HG03442 (cell line): Measurements from ENCODE around the gene CCDC80.
A peak's percentile ranks its signal among the peaks of the same experiment; 100 is the strongest.
"Not testable (repeated sequence)": the region's sequence is repeated elsewhere in the genome, so short reads cannot be mapped to it uniquely, and the experiment has no call there.

Source experiments
- ATAC-seq: cut with Tn5 transposase; IDR thresholded peaks from one replicate; pipeline ENCODE4 v1.9.1; 2021; ENCODE audit warnings: mild to moderate bottlenecking, moderate library complexity; ENCODE audit not compliant: unreplicated experiment

CCDC80 gene

DNA sequence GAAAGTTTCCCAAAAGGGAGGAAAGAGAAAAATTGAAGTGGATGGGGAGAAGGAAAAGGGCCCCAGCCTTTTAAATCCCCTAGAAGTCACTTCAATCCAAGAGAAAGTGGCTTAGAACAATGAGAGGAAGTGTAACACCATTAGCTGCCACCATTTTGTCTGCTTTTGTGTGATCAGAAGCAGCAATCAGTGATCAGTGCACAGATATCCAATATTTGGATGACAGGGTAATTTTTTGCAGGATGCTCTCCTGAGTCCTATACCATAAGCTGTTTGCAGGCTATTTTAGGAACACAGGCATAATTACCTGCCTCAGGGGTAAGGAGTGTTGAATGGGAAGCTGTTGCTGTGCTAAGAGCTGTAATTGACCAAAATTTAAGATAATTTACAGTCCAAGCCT is 47.7 kb downstream of the CCDC80 start:
- no peak for ATAC-seq

DNA sequence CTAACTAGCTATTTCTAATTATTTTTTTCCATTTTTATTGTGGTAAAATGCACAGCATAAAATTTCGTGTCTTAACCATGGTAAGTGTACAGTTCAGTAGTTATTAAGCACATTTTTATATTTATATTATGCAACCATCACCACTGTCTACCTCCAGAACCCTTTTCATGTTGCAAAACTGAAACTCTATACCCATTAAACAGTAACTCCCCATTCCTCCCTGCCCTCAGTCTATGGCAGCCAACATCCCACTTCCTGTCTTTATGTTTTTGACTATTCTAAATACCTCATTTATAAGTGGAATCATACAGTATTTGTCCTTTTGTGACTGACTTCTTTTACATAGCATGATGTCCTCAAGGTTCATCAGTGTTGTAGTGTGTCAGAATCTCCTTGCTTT is 53.6 kb downstream of the CCDC80 start:
- no peak for ATAC-seq

DNA sequence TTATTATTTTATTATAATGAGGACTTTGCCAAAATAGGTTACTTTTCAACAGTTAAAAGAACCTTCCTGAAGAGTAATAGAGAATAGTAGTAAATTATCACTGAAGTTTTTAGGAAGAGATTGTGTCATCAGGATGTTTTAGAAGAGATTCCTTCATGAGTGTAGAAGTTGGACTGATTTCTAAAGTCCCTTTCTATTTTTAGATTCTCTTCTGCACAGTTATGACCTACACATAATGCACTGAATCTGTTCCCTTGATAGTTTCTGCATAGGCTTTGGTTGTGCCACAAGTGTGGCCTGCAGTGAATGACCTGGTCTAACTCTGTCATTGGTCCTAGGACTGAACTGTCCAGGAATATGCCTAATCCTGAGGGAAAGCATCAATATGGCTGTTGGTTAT is 55.2 kb downstream of the CCDC80 start:
- ATAC-seq = no peak

DNA sequence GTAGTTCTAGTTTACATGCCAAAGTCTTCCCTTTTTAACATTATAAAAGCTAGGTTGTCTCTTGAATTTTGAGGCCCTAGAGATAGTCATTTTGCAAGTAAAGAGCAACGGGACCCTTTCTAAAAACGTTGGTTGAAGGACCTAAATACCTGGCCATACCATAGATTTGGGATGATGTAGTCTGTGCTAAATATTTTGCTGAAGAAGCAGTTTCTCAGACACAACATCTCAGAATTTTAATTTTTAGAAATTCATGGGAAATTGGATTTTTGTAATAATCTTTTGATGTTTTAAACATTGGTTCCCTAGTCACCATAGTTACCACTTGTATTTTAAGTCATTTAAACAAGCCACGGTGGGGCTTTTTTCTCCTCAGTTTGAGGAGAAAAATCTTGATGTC is 57.8 kb downstream of the CCDC80 start:
- no peak for ATAC-seq

DNA sequence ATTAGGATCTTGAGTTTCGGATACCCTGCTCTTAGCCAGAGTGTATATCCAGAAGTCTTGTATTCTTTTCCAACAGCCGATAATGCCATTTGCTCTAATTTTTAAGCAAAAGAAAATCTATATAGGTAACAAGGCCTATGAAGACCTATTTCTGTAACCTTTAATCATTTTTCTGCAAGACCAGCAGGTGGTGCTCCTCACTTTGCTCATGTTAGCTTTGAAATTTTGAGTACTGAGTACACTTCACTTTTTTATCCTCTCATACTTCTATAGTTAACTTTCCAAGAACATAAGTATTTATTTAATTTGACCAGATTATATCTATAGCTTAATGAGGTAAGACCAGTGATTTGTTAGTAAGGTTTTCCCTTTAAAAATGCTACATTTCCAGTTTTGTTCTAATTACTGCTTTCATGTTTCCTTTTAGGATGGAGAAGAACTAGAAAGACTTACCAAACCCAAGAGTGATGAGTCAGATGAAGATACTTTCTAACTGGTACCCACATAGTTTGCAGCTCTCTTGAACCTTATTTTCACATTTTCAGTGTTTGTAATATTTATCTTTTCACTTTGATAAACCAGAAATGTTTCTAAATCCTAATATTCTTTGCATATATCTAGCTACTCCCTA is 58.6 kb downstream of the CCDC80 start:
- ATAC-seq = no peak

DNA sequence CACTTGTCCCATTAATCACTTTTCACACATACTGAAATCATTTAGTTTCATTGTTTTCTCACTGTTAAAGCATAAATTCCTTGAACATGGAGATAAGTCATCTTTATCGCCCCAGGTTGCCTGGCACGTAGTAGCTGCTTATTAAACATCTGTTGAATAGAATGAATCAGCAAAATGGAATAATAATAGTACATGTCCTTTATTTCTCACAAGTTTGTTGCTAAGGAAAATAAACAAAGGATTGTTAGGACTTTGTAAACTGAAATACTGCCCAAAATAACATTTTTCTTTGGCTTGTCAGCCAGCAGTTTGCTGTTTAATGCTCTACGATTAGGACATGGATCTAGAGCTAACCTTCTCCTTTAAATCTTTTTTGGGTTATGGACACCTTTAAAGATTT is 61.2 kb downstream of the CCDC80 start:
- no peak for ATAC-seq

DNA sequence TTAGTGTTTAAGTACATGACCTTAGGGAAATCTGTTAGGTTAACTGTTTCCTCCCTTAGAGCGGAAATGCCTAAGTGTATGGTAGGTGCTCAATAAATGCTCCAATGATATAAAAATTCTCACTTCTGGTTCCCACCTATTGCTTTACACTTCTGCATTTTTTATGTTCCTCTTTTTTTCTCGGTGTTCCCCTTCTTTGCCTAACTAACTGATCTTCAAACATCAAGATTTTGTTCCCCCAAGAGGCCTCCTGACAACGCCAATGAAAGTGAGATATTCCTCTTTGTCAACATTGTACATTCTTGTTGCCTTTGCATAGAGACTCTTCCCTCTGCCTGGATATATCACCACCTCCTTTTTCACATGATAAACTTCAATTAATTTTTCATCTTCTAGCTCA is 61.7 kb downstream of the CCDC80 start:
- ATAC-seq = no peak

DNA sequence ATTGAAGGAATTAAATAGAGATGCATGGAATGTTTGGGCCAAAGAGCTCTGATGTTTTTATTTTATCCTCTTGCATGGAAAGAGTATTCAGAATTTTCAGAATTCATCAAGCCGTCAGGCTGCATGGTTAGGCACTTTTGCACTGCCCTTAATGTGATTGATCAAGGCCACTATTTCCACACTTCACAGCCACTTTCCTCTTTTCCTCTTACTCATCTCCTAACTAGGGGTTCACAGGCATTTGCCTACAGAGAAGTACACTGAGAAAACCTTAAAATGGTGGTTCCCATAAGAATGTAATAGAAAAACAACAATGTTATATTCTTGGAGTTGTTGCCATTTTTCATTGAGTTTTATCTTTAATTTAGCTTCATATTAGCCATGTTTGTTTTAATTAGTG is 68.2 kb downstream of the CCDC80 start:
- no peak for ATAC-seq

DNA sequence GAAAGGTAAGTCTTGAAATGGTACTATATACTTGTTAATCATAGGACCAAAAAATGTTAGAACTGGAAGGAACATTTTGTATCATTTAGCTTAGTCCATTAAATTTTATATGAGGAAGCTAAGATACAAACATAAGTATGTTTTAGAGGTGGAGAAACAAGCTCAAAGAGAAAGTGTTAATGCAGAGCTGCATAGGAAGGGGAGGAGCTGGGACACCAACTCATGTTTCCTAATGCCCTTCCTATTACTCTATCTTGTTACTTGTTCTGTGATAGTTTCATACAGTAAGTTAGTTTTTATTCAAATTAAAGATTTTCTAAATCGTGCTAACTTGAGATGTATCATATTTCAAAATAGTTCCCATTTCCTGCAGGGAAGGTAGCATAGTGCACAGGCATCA is 71.7 kb downstream of the CCDC80 start:
- ATAC-seq = no peak

DNA sequence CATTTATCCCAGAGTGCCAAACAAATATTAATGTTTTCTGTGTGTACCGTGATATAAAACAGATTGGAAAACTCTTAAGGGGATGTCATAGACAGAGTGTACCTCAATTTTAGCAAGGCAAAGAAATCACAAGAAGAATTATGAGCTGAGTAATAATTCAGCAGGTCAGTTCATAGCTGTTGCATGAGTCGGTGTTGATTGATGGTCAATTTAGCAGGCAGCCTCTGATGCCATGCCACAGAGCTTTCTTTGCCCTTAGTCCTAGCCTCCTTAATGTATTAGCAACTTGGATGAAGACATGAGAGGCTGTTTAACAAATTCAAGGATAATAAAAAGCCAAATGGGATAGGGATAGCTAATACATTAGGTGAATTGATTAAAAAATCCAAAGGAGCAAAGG is 72.3 kb downstream of the CCDC80 start:
- no peak for ATAC-seq

DNA sequence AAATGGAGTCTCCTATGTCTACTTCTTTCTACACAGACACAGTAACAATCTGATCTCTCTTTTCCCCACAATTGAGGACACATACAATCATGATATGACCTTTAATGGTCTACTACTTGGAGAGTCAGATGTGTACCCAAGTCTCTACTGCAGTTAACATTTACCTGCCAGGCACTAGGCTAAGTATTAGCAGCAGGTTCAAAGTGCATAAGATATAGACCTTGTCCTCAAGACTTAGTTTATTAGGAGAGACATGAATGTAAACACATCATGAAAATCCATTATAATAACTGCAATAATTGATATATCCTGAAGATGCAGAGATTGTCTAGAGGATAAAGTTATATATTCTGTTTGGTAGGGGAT is 76.0 kb downstream of the CCDC80 start:
- no peak for ATAC-seq

DNA sequence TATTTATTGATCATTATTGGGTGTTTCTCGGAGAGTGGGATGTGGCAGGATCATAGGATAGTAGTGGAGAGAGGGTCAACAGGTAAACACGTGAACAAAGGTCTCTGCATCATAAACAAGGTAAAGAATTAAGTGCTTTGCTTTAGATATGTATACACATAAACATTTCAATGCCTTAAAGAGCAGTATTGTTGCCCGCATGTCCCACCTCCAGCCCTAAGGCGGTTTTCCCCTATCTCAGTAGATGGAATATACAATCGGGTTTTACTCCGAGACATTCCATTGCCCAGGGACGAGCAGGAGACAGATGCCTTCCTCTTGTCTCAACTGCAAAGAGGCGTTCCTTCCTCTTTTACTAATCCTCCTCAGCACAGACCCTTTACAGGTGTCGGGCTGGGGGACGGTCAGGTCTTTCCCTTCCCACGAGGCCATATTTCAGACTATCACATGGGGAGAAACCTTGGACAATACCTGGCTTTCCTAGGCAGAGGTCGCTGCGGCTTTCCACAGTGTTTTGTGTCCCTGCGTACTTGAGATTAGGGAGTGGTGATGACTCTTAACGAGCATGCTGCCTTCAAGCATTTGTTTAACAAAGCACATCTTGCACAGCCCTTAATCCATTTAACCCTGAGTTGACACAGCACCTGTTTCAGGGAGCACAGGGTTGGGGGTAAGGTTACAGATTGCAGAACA is 76.5 kb downstream of the CCDC80 start:
- ATAC-seq = not testable (repeated sequence)

DNA sequence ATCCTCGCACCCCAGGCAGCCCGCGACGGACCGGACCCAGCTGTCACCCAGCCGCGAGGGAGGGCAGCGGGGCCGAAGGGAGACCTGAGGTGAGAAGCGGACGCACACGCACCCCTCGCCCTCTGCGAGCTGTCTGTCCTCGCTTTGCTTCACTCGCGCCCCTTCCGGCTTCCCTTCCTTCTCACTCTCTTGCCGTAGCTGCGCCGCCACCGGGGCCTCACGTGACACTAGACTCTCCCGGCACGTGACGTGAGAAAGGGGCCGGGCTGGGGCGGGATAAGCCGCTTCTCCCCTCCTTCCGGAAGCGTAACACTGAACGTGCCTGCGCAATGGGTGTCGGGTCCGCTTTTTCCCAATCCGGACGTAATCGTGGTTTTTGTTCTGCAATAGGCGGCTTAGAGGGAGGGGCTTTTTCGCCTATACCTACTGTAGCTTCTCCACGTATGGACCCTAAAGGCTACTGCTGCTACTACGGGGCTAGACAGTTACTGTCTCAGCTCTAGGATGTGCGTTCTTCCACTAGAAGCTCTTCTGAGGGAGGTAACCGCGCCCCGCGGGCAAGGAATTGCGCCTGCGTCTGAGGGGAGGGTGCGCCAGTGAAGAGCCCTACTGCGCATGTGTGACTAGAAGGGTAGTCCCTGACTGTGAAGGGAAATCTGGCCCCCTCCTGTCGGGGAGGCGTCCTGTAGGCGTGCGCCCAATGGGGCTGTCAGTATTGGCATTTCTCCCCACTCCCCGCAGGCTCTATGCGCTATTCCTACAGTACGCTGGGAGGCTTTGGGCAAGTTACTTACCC is 79.0 kb downstream of the CCDC80 start, which contains the start of the genes ATG3 and SLC35A5:
Gene ATG3 (minus strand): TSS at position 229 of the 796 bp plus-strand sequence. CDS start 434 bp downstream, outside the sequence.
Gene SLC35A5 (plus strand): TSS at position 312 of the 796 bp plus-strand sequence. CDS start 1,359 bp downstream, outside the sequence.
- peak; percentile 76 for ATAC-seq

DNA sequence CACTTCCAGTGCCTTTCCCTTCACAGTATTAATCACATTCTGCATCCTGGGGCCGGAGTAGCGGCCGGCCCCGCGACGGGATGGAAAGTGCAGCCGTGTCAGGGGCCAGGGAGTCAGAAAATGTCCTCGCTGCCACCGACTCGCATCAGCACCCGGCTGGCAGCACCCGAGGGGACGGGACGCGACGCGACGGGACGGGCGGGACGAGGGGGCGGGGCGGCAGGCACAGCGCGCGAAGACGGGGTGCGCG is 79.5 kb downstream of the CCDC80 start:
- ATAC-seq = peak; percentile 42

DNA sequence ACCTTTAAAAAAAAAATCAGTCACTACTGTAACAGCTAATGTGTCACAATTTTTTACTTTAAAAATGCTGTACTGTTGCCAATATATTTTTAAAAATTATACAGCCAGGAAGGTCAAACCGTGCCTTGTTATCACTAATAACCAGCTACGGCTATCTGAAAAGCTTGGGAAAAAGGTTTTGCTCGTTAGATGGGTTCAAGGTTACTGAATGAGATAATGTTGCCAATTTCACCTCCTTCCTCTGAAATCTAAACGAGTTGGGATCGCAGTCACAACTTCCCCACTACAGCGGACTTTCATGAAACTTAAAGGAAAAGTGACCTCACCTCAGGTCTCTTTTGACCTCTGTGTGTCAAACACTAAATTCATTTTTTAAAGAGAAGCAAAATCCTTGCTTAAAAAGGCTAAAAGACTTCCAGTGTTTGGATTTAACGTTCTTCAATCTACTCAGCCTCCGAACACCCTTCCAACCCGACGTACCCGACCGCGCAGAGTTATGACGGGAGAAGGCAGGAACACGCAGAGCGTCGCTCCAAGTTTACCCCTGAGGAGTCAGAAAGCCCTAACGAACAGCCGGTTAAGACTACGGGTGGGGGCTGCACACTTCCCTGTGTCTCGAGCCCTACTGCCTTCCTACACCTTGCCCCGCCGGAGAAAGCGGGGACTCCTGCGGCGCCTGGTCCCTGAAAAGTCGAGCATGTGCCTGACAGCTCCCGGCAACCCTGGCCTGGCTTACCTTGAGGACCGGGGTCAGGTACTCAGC is 80.0 kb downstream of the CCDC80 start:
- ATAC-seq = peak; percentile 5

DNA sequence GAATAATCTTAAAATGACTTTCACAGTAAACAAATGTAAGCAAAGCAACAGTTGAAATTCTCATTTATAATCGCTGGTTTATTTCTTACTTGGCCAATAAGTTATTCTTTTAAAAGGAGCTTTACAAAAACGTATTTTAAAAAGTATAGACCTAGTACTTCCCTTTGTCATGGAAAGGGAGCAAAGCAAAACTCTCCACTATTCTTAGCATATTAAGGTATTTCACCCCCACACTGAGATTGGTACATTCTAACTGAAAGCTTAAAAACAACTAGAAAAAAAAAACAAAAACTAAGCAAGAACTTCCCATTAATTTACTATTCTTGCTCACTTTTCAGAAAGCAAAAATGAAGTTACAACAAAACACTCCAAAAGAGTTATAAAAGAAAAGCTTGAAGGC is 80.6 kb downstream of the CCDC80 start:
- ATAC-seq = no peak

DNA sequence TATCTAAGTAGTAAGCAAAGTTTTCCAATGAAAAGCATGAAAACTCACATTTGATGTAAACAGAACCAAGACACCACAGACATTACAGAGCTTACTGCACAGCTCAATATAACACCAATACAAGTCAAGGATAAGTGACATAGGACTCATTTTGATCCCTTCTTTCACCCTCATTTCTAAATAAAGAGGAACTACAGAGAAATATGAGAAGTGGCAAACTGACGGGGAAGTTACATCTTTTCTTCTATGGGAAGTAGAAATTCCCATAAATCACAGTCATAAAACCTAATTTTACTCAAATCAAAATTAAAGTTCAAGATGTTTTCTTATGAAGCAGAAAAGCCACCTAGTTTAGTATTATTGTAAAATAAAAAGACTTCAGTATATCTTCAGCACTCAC is 83.0 kb downstream of the CCDC80 start:
- no peak for ATAC-seq

DNA sequence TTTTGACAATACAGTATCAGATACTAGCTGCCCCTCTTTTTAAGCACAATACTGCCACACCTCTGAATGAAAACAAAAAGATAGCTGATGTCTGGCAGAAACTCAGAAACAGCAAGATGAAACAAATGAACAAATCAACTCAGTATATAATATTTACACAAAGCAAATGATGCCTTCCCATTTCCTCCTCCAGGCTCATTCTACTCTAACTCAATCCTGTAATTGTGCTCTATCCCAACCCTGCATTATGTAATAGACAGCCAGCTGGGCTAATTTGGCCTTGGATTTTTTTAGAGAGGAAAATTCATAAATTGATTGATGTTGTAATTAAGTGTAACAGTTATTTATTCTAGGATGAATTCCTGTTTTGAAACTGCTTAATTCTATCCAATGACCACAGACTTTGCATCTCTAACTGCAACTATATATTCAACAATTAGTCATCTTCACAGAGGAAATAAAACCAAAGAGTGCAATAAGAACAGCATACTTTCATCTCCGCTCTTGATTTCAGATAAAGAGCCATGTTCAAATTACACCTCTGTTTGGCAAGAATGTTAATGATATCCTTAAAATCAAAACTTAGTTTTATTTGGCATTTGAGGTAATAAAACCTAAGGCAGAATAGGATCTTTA is 85.3 kb downstream of the CCDC80 start:
- no peak for ATAC-seq

DNA sequence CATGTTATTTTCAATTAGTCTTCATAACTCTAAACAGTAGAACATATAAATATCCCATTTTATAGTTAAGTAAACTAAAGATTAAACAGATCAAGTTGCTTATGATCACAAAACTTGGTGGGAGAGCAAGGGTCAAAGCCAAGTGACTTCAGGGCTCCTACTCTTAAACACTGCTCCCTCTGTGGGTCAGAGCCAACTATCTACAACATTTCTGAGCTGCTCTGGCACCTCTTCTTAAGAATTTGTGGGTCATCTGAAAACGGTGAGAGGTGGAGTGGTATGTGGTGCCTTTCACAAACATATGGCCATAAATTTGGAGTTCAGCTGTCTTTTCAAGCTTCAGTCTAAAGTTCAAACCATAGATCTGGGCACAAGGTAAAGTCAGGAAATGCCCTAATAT is 90.1 kb downstream of the CCDC80 start:
- no peak for ATAC-seq
